ENCODE measurements around the gene GNAT3. TPM values are rescaled to one million over a fixed set of nuclear protein-coding genes. Genes with fewer than 3 reads are reported as not detected.
A peak's percentile ranks its signal among the peaks of the same experiment; 100 is the strongest.

The GNAT3 gene
- total RNA-seq, 1 experiment from 2014 or later = not detected

GRCh38 chr7:80475383-80475782, 36.5 kb downstream of the GNAT3 start:
- H3K9me2 ChIP-seq (ENCODE audit: insufficient read depth) = no peaks in the 10 kb centered on the region
- no peaks in the 10 kb centered on the region for H3K36me3 ChIP-seq (ENCODE audit: control insufficient read depth in 1 of 2, insufficient read depth in 2 of 2, low read length in 2 of 2)
- H4K20me1 ChIP-seq (ENCODE audit: insufficient read depth) = no peaks in the 10 kb centered on the region
- CTCF ChIA-PET = no interaction called here
- TF ChIP-seq CEBPB (IDR thresholded peaks at IDR 0.05; ENCODE audit: low read depth) = no peak
- TF ChIP-seq CBX3 (IDR thresholded peaks at IDR 0.05; ENCODE audit: low read depth) = no peak
- TF ChIP-seq POLR2AphosphoS5 (IDR thresholded peaks at IDR 0.05; ENCODE audit: low read depth, low read length) = no peak
- no peak for TF ChIP-seq SIN3A (IDR thresholded peaks at IDR 0.05; ENCODE audit: low read depth)
- no peak for TF ChIP-seq EZH2 (IDR thresholded peaks at IDR 0.05)
- TF ChIP-seq CTCF (IDR thresholded peaks at IDR 0.05 in 2 of 3, conservative IDR thresholded peaks at IDR 0.05 in 1 of 3; ENCODE audit: borderline replicate concordance in 1 of 3, insufficient read depth in 1 of 3, low read depth in 2 of 3, low read length in 2 of 3) = no peak
- no peak for TF ChIP-seq POLR2A (IDR thresholded peaks at IDR 0.05; ENCODE audit: borderline replicate concordance, extremely low read depth, insufficient read depth, insufficient read length)
- TF ChIP-seq ZNF274 (IDR thresholded peaks at IDR 0.05; ENCODE audit: low read depth, low read length) = no peak
- no peak for TF ChIP-seq EGR1 (IDR thresholded peaks at IDR 0.05; ENCODE audit: low read depth)
- no peak for TF ChIP-seq ZFX (IDR thresholded peaks at IDR 0.05)
- no peak for TF ChIP-seq EZH2phosphoT487 (IDR thresholded peaks at IDR 0.05; ENCODE audit: borderline replicate concordance)
- TF ChIP-seq ZBTB33 (IDR thresholded peaks at IDR 0.05; ENCODE audit: extremely low read depth, insufficient replicate concordance, low read length) = no peak
- TF ChIP-seq ELF1 (IDR thresholded peaks at IDR 0.05; ENCODE audit: borderline replicate concordance, low read depth) = no peak
- no peak for TF ChIP-seq TCF7L2 (IDR thresholded peaks at IDR 0.05; ENCODE audit: borderline replicate concordance, extremely low read depth, insufficient read depth, insufficient read length)
- no peaks in the 10 kb centered on the region for H3K79me2 ChIP-seq (ENCODE audit: insufficient read depth, low read length)
- H3K4me2 ChIP-seq (ENCODE audit: low read length) = no peak overlapping the region
- DNase-seq (ENCODE audit: low read depth, low spot score) (no peak), ATAC-seq (no peak)
- intact Hi-C loops (cut with micrococcal nuclease) = no loop called here
- RAD21 ChIA-PET (ENCODE audit: low non-redundant PET in 1 of 2, low total read pairs in 2 of 2, uncharacterized antibody in 2 of 2, unreplicated experiment in 2 of 2) = no interaction called here
- peaks cover 5 to 16% of the 10 kb centered on the region in 2 experiments; a peak in 3 of 4 replicates for H3K4me1 ChIP-seq (ENCODE audit: control insufficient read depth in 1 of 2, insufficient read depth in 2 of 2, low read length in 2 of 2)
- H3K9me3 ChIP-seq (ENCODE audit: control insufficient read depth in 1 of 2, insufficient read depth in 1 of 2, low read depth in 1 of 2, low read length in 2 of 2) = no peaks in the 10 kb centered on the region
- no TSS peak for BruUV-seq (replicated peaks)
- peak overlapping the region; percentile 59 for H2AFZ ChIP-seq (ENCODE audit: low read depth, low read length, poor library complexity, severe bottlenecking)
- no peak overlapping the region for H3K27ac ChIP-seq (ENCODE audit: low read depth, low read length)
- H3K9ac ChIP-seq (ENCODE audit: low read length) = no peak overlapping the region
- H3K4me3 ChIP-seq (replicated peaks in 1 of 2; ENCODE audit: low read depth in 1 of 2, low read length in 2 of 2) = no peak overlapping the region
- POLR2A ChIA-PET = no interaction called here
- no peaks in the 10 kb centered on the region for H3K27me3 ChIP-seq (ENCODE audit: insufficient read depth, low read length)

Data from HCT116 (cell line).